HEK293T (cell line): ENCODE results near the gene ACSM3.

Experiments
- FOXA1 ChIP-seq: fragments of 450-650 bp; IDR thresholded peaks from 2 replicates; pipeline ENCODE4 v1.6.1; 2016; ENCODE audit warnings: mild to moderate bottlenecking
- FOXM1 ChIP-seq: fragments of 450-650 bp; IDR thresholded peaks from 2 replicates; pipeline ENCODE4 v1.6.1; 2017; ENCODE audit warnings: mild to moderate bottlenecking, borderline replicate concordance
- NFRKB ChIP-seq: fragments of 450-650 bp; IDR thresholded peaks from 2 replicates; pipeline ENCODE4 v1.6.1; 2016; ENCODE audit warnings: mild to moderate bottlenecking, moderate library complexity
- SP1 ChIP-seq: fragments of 450-650 bp; IDR thresholded peaks from 2 replicates; pipeline ENCODE4 v1.6.1; 2017
- SUZ12 ChIP-seq: fragments of 450-650 bp; IDR thresholded peaks from 2 replicates; pipeline ENCODE4 v1.6.1; 2016; ENCODE audit warnings: mild to moderate bottlenecking

- no peak for TF ChIP-seq FOXA1
- TF ChIP-seq SP1 = no peak
- TF ChIP-seq NFRKB = no peak
- no peak for TF ChIP-seq SUZ12
- no peak for TF ChIP-seq FOXM1
These were observed 28.3 kb downstream of the ACSM3 start for GRCh38 chr16:20791923-20792612.
